OCI-LY1 (cell line): ENCODE results near the gene ORC3.
"Not testable (repeated sequence)": the region's sequence is repeated elsewhere in the genome, so short reads cannot be mapped to it uniquely, and the experiment has no call there.

ENCODE experiments used
- H2AFZ ChIP-seq: fragments of 200-600 bp; sonication (generic), shearing (Covaris generic); 2 replicates; pipeline ENCODE4 v1.6.0; 2014; ENCODE audit warnings: antibody characterized with exemption, mild to moderate bottlenecking, low read length
- H3F3A ChIP-seq: fragments of 200-600 bp; sonication (generic), shearing (Covaris generic); 2 replicates; pipeline ENCODE4 v1.6.0; 2014; ENCODE audit warnings: mild to moderate bottlenecking, antibody characterized with exemption, low read length, moderate library complexity; ENCODE audit not compliant: insufficient read depth
- H3K27ac ChIP-seq: fragments of 200-600 bp; sonication (generic); 2 replicates; pipeline ENCODE4 v1.5.1; 2014; ENCODE audit warnings: low read length, mixed run types, mild to moderate bottlenecking, low read depth; ENCODE audit not compliant: poor library complexity, severe bottlenecking
- H3K27me3 ChIP-seq: fragments of 200-600 bp; sonication (generic); 2 replicates; pipeline ENCODE4 v1.6.0; 2014; ENCODE audit warnings: antibody characterized with exemption, mild to moderate bottlenecking, low read length, moderate library complexity; ENCODE audit not compliant: insufficient read depth
- H3K36me3 ChIP-seq: fragments of 200-600 bp; sonication (generic); 2 replicates; pipeline ENCODE4 v1.6.1; 2014; ENCODE audit warnings: mild to moderate bottlenecking, antibody characterized with exemption, low read length, moderate library complexity, mixed read lengths; ENCODE audit not compliant: insufficient read depth
- H3K4me1 ChIP-seq: fragments of 200-600 bp; sonication (generic); 2 replicates; pipeline ENCODE4 v1.5.1; 2014; ENCODE audit warnings: mild to moderate bottlenecking, low read length, moderate library complexity; ENCODE audit not compliant: insufficient read depth, severe bottlenecking
- H3K4me2 ChIP-seq: fragments of 200-600 bp; sonication (generic), shearing (Covaris generic); 2 replicates; pipeline ENCODE4 v1.6.1; 2014; ENCODE audit warnings: low read length
- H3K4me3 ChIP-seq: fragments of 200-600 bp; sonication (generic); 2 replicates; pipeline ENCODE4 v1.5.1; 2014; ENCODE audit warnings: low read length, low read depth, mild to moderate bottlenecking, mixed read lengths; ENCODE audit not compliant: poor library complexity, severe bottlenecking
- H3K79me2 ChIP-seq: fragments of 200-600 bp; shearing (Covaris generic); 2 replicates; pipeline ENCODE4 v1.6.1; 2016; ENCODE audit warnings: mixed run types, low read length, mixed read lengths; ENCODE audit not compliant: insufficient read depth
- H3K9ac ChIP-seq: fragments of 200-600 bp; sonication (generic), shearing (Covaris generic); 2 replicates; pipeline ENCODE4 v1.6.1; 2014; ENCODE audit warnings: mild to moderate bottlenecking, low read length, mixed read lengths
- H3K9me2 ChIP-seq: fragments of 200-600 bp; sonication (generic), shearing (Covaris generic); 2 replicates; pipeline ENCODE4 v1.6.1; 2014; ENCODE audit warnings: low read depth, mild to moderate bottlenecking, low read length, mixed read lengths
- H3K9me3 ChIP-seq: fragments of 200-600 bp; shearing (Covaris generic); 2 replicates; pipeline ENCODE4 v1.6.1; 2014; ENCODE audit warnings: low read length, mixed read lengths
- H4K20me1 ChIP-seq: fragments of 200-600 bp; sonication (generic), shearing (Covaris generic); 2 replicates; pipeline ENCODE4 v1.6.0; 2016; ENCODE audit warnings: mild to moderate bottlenecking, low read length; ENCODE audit not compliant: insufficient read depth
- CTCF ChIP-seq: fragments of 200-600 bp; sonication (generic), shearing (Covaris generic); IDR thresholded peaks from 2 replicates; pipeline ENCODE4 v1.5.1; 2017; ENCODE audit warnings: mild to moderate bottlenecking, antibody characterized with exemption, low read length, moderate library complexity, mixed read lengths
- EZH2 ChIP-seq: fragments of 200-600 bp; sonication (generic), shearing (Covaris generic); IDR thresholded peaks from 2 replicates; pipeline ENCODE4 v1.8.0; 2017; ENCODE audit warnings: borderline replicate concordance, mixed run types, mild to moderate bottlenecking, antibody characterized with exemption, low read length, moderate library complexity, mixed read lengths

ORC3 gene

GRCh38 chr6:87706187-87706966, 116.4 kb downstream of the ORC3 start:
- H3K27ac ChIP-seq = no peak overlapping the region

GRCh38 chr6:87708581-87709427, 118.9 kb downstream of the ORC3 start:
- not testable (repeated sequence) for H3K9ac ChIP-seq, H3K4me2 ChIP-seq, H3K27me3 ChIP-seq, H3F3A ChIP-seq, H4K20me1 ChIP-seq, H3K27ac ChIP-seq, H3K9me3 ChIP-seq, H3K36me3 ChIP-seq, H3K9me2 ChIP-seq, H3K4me3 ChIP-seq, H2AFZ ChIP-seq, H3K79me2 ChIP-seq
- H3K4me1 ChIP-seq = peaks cover 14% of the 10 kb centered on the region

More at GRCh38 chr6:87706187-87706966, 116.4 kb downstream of the ORC3 start:
- H3K4me3 ChIP-seq = no peak overlapping the region
- no peak overlapping the region for H3K9ac ChIP-seq
- peaks cover 21% of the 10 kb centered on the region for H3K4me1 ChIP-seq
- no peaks in the 10 kb centered on the region for H3K9me2 ChIP-seq
- H3K27me3 ChIP-seq = no peaks in the 10 kb centered on the region
- H3K9me3 ChIP-seq = no peaks in the 10 kb centered on the region
- peaks cover 4% of the 10 kb centered on the region for H3K79me2 ChIP-seq
- no peak overlapping the region; the same call in 1 of the 2 replicates for H2AFZ ChIP-seq
- H3K36me3 ChIP-seq = no peaks in the 10 kb centered on the region
- TF ChIP-seq EZH2 (no peak), CTCF (no peak)
- no peak overlapping the region for H3K4me2 ChIP-seq
- H3F3A ChIP-seq = no peaks in the 10 kb centered on the region
- no peaks in the 10 kb centered on the region for H4K20me1 ChIP-seq

- no peaks in the 10 kb centered on the region for H3K36me3 ChIP-seq
- no peak overlapping the region for H3K27ac ChIP-seq
- no peaks in the 10 kb centered on the region for H3K9me3 ChIP-seq
- no peak overlapping the region for H3K4me2 ChIP-seq
- H3F3A ChIP-seq = no peaks in the 10 kb centered on the region
- no peaks in the 10 kb centered on the region for H3K9me2 ChIP-seq
- no peak overlapping the region for H2AFZ ChIP-seq
- no peaks in the 10 kb centered on the region for H3K27me3 ChIP-seq
- TF ChIP-seq CTCF = no peak
- TF ChIP-seq EZH2 = no peak
- no peak overlapping the region for H3K9ac ChIP-seq
- peaks cover 14% of the 10 kb centered on the region for H3K4me1 ChIP-seq
- no peaks in the 10 kb centered on the region for H3K79me2 ChIP-seq
- H4K20me1 ChIP-seq = no peaks in the 10 kb centered on the region
- no peak overlapping the region for H3K4me3 ChIP-seq
Observed at GRCh38 chr6:87710090-87710489, 120.2 kb downstream of the ORC3 start.

- H3K4me2 ChIP-seq, H3K9ac ChIP-seq, H3K9me2 ChIP-seq, H3F3A ChIP-seq, H3K9me3 ChIP-seq, H3K4me1 ChIP-seq, H3K36me3 ChIP-seq, H3K27me3 ChIP-seq, H3K4me3 ChIP-seq, H2AFZ ChIP-seq, H3K79me2 ChIP-seq, H3K27ac ChIP-seq, H4K20me1 ChIP-seq: not testable (repeated sequence)
Observed at GRCh38 chr6:87712713-87713112, 122.8 kb downstream of the ORC3 start.
